ENCODE measurements around the gene SUGT1.

DNA sequence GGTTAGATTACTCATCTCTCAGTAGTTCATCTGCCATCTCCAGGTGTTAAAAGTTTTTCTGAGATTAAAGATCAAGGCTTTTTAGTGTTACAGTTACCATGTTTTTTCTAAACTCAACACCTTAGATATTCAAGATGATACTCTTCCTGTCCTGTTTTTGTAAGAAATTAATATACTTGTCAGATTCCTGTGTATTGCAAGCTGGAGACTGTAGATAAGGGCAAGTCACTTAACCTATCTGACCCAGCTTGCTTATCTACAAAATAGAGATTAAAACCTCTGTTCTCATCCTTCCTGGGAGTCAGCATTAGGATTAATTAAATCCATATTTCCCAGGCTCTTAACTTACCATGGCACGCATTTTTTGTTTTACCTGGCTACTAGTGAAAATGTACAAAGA, 25.2 kb downstream of the SUGT1 start:
- no peak for TF ChIP-seq POLR2A (IDR thresholded peaks at IDR 0.05; ENCODE audit: low read depth, low read length)
- TF ChIP-seq, protein P1, sequence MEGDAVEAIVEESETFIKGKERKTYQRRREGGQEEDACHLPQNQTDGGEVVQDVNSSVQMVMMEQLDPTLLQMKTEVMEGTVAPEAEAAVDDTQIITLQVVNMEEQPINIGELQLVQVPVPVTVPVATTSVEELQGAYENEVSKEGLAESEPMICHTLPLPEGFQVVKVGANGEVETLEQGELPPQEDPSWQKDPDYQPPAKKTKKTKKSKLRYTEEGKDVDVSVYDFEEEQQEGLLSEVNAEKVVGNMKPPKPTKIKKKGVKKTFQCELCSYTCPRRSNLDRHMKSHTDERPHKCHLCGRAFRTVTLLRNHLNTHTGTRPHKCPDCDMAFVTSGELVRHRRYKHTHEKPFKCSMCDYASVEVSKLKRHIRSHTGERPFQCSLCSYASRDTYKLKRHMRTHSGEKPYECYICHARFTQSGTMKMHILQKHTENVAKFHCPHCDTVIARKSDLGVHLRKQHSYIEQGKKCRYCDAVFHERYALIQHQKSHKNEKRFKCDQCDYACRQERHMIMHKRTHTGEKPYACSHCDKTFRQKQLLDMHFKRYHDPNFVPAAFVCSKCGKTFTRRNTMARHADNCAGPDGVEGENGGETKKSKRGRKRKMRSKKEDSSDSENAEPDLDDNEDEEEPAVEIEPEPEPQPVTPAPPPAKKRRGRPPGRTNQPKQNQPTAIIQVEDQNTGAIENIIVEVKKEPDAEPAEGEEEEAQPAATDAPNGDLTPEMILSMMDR (IDR thresholded peaks at IDR 0.05; ENCODE audit: extremely low read depth in 1 of 2, insufficient read depth in 1 of 2, low read depth in 1 of 2, low read length in 2 of 2) = no peak
- TF ChIP-seq, protein P2, sequence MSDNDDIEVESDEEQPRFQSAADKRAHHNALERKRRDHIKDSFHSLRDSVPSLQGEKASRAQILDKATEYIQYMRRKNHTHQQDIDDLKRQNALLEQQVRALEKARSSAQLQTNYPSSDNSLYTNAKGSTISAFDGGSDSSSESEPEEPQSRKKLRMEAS (IDR thresholded peaks at IDR 0.05; ENCODE audit: insufficient read depth, insufficient read length) = no peak

Data from endothelial cell of umbilical vein (primary cell).